Psoas muscle (tissue), 8 donors: ENCODE data around the gene ZBTB18. TPM values are rescaled to one million over a fixed set of nuclear protein-coding genes. Genes with fewer than 3 reads are reported as not detected.

Source experiments
- ATAC-seq, 4 donors: fragments of 200-7000 bp; cut with Tn5 transposase; one replicate each; pipeline ENCODE4 v1.9.1; 2020; ENCODE audit warnings: moderate library complexity in 3 of 4, mild to moderate bottlenecking in 2 of 4
- DNase-seq, 2 donors: peaks; one replicate each; pipeline ENCODE4 v3.0.0-alpha.2; 2020
- H3K27ac ChIP-seq: fragments of 200-600 bp; one replicate; pipeline ENCODE4 v1.8.0; 2022
- H3K27me3 ChIP-seq, 3 donors: fragments of 200-600 bp in 1 of 3; one replicate each; pipeline versions ENCODE4 v1.6.1 to v1.8.0; 2013 to 2022; ENCODE audit warnings: low read length in 2 of 3, mild to moderate bottlenecking in 2 of 3, moderate library complexity in 1 of 3; ENCODE audit not compliant: insufficient read depth in 3 of 3
- H3K36me3 ChIP-seq, 2 donors: fragments of 200-600 bp in 1 of 2; one replicate each; pipeline versions ENCODE4 v1.6.1 to v1.8.0; 2013 to 2022; ENCODE audit warnings: low read depth in 1 of 2, mild to moderate bottlenecking in 1 of 2, moderate library complexity in 1 of 2; ENCODE audit not compliant: insufficient read depth in 1 of 2
- H3K4me1 ChIP-seq: fragments of 200-600 bp; one replicate; pipeline ENCODE4 v1.8.0; 2022
- H3K4me3 ChIP-seq: fragments of 200-600 bp; one replicate; pipeline ENCODE4 v1.8.0; 2022; ENCODE audit warnings: mild to moderate bottlenecking
- H3K9me3 ChIP-seq: fragments of 200-600 bp; one replicate; pipeline ENCODE4 v1.8.0; 2022
- WGBS, 3 donors: extraction: QIAGEN DNeasy Blood & Tissue Kit; methylation state at CpG; one replicate each; pipeline versions ENCODE4 v1.1.6 to v1.1.7; 2013; 5-methylcytosine and 5-hydroxymethylcytosine counted together
- intact Hi-C, 2 donors: fragments of 100-400 bp; cut with DNase I; formaldehyde crosslinking; loops; one replicate each; pipeline versions ENCODE4 v1.11.0 to v1.14.2; 2022
- polyA plus RNA-seq, 3 donors: library from polyadenylated mRNA; stranded (reverse); fragments of 200-250 nt; gene quantifications; one replicate each; pipeline ENCODE4 v1.2.3, GENCODE V29; 2013
- total RNA-seq, 4 donors: library from RNA; stranded (reverse); fragmentation: NEBNext Ultra II Directional in 2 of 4; extraction: Animal tissue kit (Norgen Biotek cat#: 25700) in 2 of 4; gene quantifications; one replicate each; pipeline versions ENCODE4 v1.2.1 to v1.2.4, GENCODE V29; 2021 to 2023
- TF ChIP-seq, protein P1 (sequence below): fragments of 200-600 bp; IDR thresholded peaks from one replicate; pipeline ENCODE4 v1.8.0; 2022; ENCODE audit warnings: antibody characterized with exemption
- donor health status: healthy with polysubstance abuse.
- donor health status: DM: no; HTN: no; CAD: no; lungs with moderate emphysema.
- donor health status: Bipolar disorder and iron deficiency.
- donor health status: healthy.
- donor health status: DM: yes; HTN: yes; CAD: no.
- donor health status: DM: no; HTN: no; CAD: no.
- donor health status: DM: no; HTN: no; CAD: no.
- donor health status: DM: yes; HTN: yes; CAD: no.

ZBTB18 gene
- total and polyA plus RNA-seq, 7 donors, result 18.8 to 85.0 (median 53.8) TPM

DNA sequence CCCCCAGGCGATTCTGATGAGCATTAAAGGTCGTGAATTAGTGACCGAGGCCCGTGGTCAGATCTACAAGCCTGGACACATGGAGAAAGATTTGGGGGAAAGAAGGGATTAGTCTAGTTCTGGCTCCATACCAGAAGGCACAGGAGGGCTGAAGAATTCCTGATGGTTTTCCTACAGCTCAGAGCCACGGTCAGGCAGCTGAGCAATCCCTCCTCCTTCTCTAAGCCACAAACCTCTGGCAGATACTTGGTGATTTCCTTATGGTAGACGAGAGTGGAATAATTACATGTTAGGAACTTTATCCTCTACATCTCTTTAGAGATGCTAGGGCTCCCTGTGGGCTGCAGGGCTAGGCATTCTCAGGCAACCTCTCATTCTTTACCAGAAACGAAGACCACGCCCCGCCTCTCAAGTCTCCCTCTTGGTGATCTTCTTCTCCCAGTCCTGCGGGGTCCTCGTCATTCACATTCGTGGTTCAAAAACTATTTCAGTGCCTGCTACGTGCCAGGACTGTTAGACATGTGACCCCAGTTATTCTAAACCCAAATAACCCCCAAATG, 20.5 kb upstream of the ZBTB18 start:
- TF ChIP-seq, protein P1, sequence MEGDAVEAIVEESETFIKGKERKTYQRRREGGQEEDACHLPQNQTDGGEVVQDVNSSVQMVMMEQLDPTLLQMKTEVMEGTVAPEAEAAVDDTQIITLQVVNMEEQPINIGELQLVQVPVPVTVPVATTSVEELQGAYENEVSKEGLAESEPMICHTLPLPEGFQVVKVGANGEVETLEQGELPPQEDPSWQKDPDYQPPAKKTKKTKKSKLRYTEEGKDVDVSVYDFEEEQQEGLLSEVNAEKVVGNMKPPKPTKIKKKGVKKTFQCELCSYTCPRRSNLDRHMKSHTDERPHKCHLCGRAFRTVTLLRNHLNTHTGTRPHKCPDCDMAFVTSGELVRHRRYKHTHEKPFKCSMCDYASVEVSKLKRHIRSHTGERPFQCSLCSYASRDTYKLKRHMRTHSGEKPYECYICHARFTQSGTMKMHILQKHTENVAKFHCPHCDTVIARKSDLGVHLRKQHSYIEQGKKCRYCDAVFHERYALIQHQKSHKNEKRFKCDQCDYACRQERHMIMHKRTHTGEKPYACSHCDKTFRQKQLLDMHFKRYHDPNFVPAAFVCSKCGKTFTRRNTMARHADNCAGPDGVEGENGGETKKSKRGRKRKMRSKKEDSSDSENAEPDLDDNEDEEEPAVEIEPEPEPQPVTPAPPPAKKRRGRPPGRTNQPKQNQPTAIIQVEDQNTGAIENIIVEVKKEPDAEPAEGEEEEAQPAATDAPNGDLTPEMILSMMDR, result no peak
- H3K27me3 ChIP-seq, result no peaks in the 10 kb centered on the region
- no peaks in the 10 kb centered on the region for H3K9me3 ChIP-seq
- H3K4me3 ChIP-seq, result no peak overlapping the region
- H3K4me1 ChIP-seq, result no peaks in the 10 kb centered on the region
- intact Hi-C loops, result no loop called here
- no peak overlapping the region for H3K27ac ChIP-seq
- DNase-seq (no peak), ATAC-seq (no peak)
- H3K36me3 ChIP-seq, result no peaks in the 10 kb centered on the region
- WGBS, 3 donors, result 79 to 88% (median 84%) methylated on average over 13 of the region's 13 CpGs

DNA sequence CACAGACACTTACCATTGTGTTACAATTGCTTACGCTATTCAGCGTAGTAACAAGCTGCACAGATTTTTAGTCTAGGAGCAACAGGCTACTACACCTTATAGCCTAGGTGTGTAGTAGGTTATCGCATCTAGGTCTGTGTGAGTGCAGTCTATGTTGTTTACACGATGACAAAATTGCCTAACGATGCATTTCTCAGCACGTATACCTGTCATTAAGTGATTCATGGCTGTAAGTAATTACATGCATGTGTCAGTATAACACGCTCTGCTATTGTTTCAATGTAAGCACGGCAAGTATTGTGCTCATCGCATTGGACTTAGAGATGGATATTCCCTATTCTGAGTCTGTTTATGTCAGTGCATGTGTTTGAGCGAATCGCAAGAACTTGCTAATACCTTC, 15.7 kb upstream of the ZBTB18 start:
- WGBS, 3 donors, result 95% methylated on average over 11 of the region's 11 CpGs
- Histone ChIP-seq H3K36me3 (no peaks in the 10 kb centered on the region), H3K9me3 (no peaks in the 10 kb centered on the region), H3K4me3 (no peak overlapping the region), H3K27me3 (no peaks in the 10 kb centered on the region), H3K27ac (no peak overlapping the region), H3K4me1 (no peaks in the 10 kb centered on the region)
- intact Hi-C loops, result no loop called here
- TF ChIP-seq, protein P1, result no peak
- no peak for DNase-seq
- ATAC-seq, result no peak

DNA sequence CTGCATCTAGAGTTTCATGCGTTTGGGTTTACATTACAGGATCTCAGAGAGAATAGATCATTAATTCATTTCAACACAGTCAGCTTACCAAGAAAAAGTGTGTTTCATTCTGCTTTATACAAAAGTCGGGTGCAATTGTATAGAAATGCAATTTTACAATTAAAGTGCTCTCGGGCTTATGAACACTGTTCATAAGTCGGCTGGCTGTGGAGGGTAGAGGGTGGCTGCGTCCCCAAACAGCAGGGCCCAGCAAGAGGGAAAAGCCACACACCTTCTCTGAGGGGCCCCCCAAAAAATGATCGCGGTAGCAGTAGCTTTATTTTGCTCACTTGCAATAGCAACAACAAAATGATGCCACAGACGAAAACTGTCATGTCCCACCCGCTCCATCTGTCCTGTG, 13.8 kb upstream of the ZBTB18 start:
- 79 to 84% (median 80%) methylated on average over 9 of the region's 9 CpGs for WGBS, 3 donors
- no peak for DNase-seq
- Histone ChIP-seq H3K27ac (no peak overlapping the region), H3K27me3 (no peaks in the 10 kb centered on the region), H3K4me3 (no peak overlapping the region), H3K36me3 (no peaks in the 10 kb centered on the region), H3K4me1 (no peaks in the 10 kb centered on the region), H3K9me3 (no peaks in the 10 kb centered on the region)
- TF ChIP-seq, protein P1, result no peak
- intact Hi-C loops, result no loop called here
- ATAC-seq, result no peak

DNA sequence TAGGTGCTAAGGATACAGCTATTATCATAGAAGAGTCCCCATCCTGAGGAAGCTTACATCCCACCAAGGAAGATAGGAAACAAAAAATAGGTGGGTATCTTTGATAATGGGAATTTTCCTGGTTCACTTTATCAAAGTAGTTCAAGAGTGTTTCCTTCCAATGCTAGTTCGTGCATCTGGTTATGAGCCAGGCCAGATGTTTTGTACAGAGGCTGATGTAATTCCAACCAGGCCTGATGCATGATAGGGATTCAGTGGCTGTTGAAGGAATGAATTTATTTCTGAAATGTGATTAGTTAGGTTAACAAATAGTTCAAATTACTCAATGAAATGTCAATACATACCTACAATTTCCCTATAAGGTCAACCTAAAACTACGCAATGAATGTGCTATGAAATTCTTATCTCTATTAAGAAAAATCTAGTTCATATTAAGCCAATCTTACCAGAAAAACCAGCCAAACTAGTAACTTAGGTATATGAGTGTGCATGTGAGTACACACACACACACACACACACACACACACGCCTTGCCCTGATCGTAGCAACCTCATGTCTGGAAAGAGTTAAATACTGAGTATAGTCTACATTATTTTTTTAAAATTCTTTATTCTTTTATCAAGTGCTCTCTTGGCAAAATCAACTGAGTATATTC, 9.5 kb upstream of the ZBTB18 start:
- TF ChIP-seq, protein P1, result no peak
- ATAC-seq, result no peak
- H3K4me3 ChIP-seq, result no peak overlapping the region
- H3K9me3 ChIP-seq, result no peaks in the 10 kb centered on the region
- no peak for DNase-seq
- intact Hi-C loops, result loop anchor here in 1 of 2 donors (5.0 to 10.0 kb wide), 2 partner anchors 189 to 233 kb away; partner anchors contain the start of gene AKT3
- no peaks in the 10 kb centered on the region for H3K27me3 ChIP-seq
- no peaks in the 10 kb centered on the region for H3K36me3 ChIP-seq
- 75 to 80% (median 80%) methylated on average over 4 of the region's 4 CpGs for WGBS, 3 donors
- H3K27ac ChIP-seq, result no peak overlapping the region
- peaks cover 1% of the 10 kb centered on the region for H3K4me1 ChIP-seq
